HG03196 (cell line): Measurements from ENCODE around the gene TMA7B.
"Not testable (repeated sequence)": the region's sequence is repeated elsewhere in the genome, so short reads cannot be mapped to it uniquely, and the experiment has no call there.

ENCODE experiments used
- ATAC-seq: cut with Tn5 transposase; IDR thresholded peaks from one replicate; pipeline ENCODE4 v1.9.1; 2021; ENCODE audit not compliant: unreplicated experiment

Gene TMA7B

GRCh38 chr22:39951603-39952293 is 8.4 kb upstream of the TMA7B start:
- not testable (repeated sequence) for ATAC-seq

GRCh38 chr22:39952347-39952746 is 7.8 kb upstream of the TMA7B start:
- no peak for ATAC-seq

- ATAC-seq = no peak
Observed at GRCh38 chr22:39953101-39953500, 7.1 kb upstream of the TMA7B start.

GRCh38 chr22:39954584-39955055 is 5.6 kb upstream of the TMA7B start:
- no peak for ATAC-seq

- ATAC-seq = no peak
Observed at GRCh38 chr22:39955675-39956074, 4.5 kb upstream of the TMA7B start.

GRCh38 chr22:39956932-39957664 is 3.1 kb upstream of the TMA7B start:
- no peak for ATAC-seq

GRCh38 chr22:39958009-39958711 is 2.0 kb upstream of the TMA7B start:
- no peak for ATAC-seq

- ATAC-seq = no peak
Observed at GRCh38 chr22:39958949-39959639, 1.1 kb upstream of the TMA7B start.

- ATAC-seq = peak; percentile 89
Observed at GRCh38 chr22:39960791-39961746, 872 bp downstream of the TMA7B start.

GRCh38 chr22:39962071-39962470 is 1.9 kb downstream of the TMA7B start:
- ATAC-seq = no peak

GRCh38 chr22:39965748-39966147 is 5.6 kb downstream of the TMA7B start:
- ATAC-seq = no peak

GRCh38 chr22:39966470-39966869 is 6.3 kb downstream of the TMA7B start:
- no peak for ATAC-seq

- no peak for ATAC-seq
Observed at GRCh38 chr22:39967103-39967829, 7.1 kb downstream of the TMA7B start.

- no peak for ATAC-seq
Observed at GRCh38 chr22:39967996-39968972, 8.1 kb downstream of the TMA7B start.

- no peak for ATAC-seq
Observed at GRCh38 chr22:39970742-39971141, 10.5 kb downstream of the TMA7B start.

GRCh38 chr22:39972641-39973040 is 12.4 kb downstream of the TMA7B start:
- ATAC-seq = no peak

- ATAC-seq = no peak
Observed at GRCh38 chr22:39973656-39974055, 13.5 kb downstream of the TMA7B start.

- ATAC-seq = no peak
Observed at GRCh38 chr22:39974065-39974464, 13.9 kb downstream of the TMA7B start.
